BLaER1 (cell line): ENCODE results near the gene OSCP1.

Source experiments
- H3K27ac ChIP-seq: shearing (Covaris generic); formaldehyde crosslinking; 2 replicates; pipeline ENCODE4 v1.8.1; 2022
- H3K27me3 ChIP-seq: shearing (Covaris generic); formaldehyde crosslinking; 2 replicates; pipeline ENCODE4 v1.8.1; 2022
- H3K36me3 ChIP-seq: shearing (Covaris generic); formaldehyde crosslinking; 2 replicates; pipeline ENCODE4 v1.8.1; 2022
- H3K4me1 ChIP-seq: shearing (Covaris generic); formaldehyde crosslinking; 2 replicates; pipeline ENCODE4 v1.8.1; 2022
- H3K4me2 ChIP-seq: shearing (Covaris generic); formaldehyde crosslinking; 2 replicates; pipeline ENCODE4 v1.8.1; 2022
- H3K4me3 ChIP-seq: shearing (Covaris generic); formaldehyde crosslinking; 2 replicates; pipeline ENCODE4 v1.8.1; 2022
- H3K9ac ChIP-seq: shearing (Covaris generic); formaldehyde crosslinking; 2 replicates; pipeline ENCODE4 v1.8.1; 2022
- H3K9me3 ChIP-seq: shearing (Covaris generic); formaldehyde crosslinking; 2 replicates; pipeline ENCODE4 v1.8.1; 2022
- H4K20me1 ChIP-seq: shearing (Covaris generic); formaldehyde crosslinking; 2 replicates; pipeline ENCODE4 v1.8.1; 2022
- Cebpa-rat ChIP-seq: shearing (Covaris generic); IDR thresholded peaks from 2 replicates; pipeline ENCODE4 v1.8.1; 2022

OSCP1 gene

GRCh38 chr1:36397378-36398230 is 52.6 kb downstream of the OSCP1 start, which contains the start of gene LSM10:
Gene LSM10 (minus strand): TSS chr1:36397908. CDS start chr1:36394129, 3,779 bp downstream.
- H3K36me3 ChIP-seq, result peaks cover 18% of the 10 kb centered on the region
- peak within 1 kb of the TSS; percentile 76 for H3K4me3 ChIP-seq
- peak within 1 kb of the TSS; percentile 83 for H3K9ac ChIP-seq
- peaks cover 23% of the 10 kb centered on the region for H3K4me1 ChIP-seq
- H3K27me3 ChIP-seq, result no peaks in the 10 kb centered on the region
- peaks cover 9% of the 10 kb centered on the region for H3K9me3 ChIP-seq
- peak within 1 kb of the TSS; percentile 67 for H3K27ac ChIP-seq
- H3K4me2 ChIP-seq, result peak within 1 kb of the TSS; percentile 95
- TF ChIP-seq Cebpa-rat, result no peak
- H4K20me1 ChIP-seq, result no peaks in the 10 kb centered on the region

GRCh38 chr1:36397083-36397377 is 53.2 kb downstream of the OSCP1 start:
- peak overlapping the region; percentile 95 for H3K4me2 ChIP-seq
- no peaks in the 10 kb centered on the region for H3K27me3 ChIP-seq
- H3K4me1 ChIP-seq, result peaks cover 23% of the 10 kb centered on the region
- H3K4me3 ChIP-seq, result peak overlapping the region; percentile 76
- no peaks in the 10 kb centered on the region for H4K20me1 ChIP-seq
- H3K9me3 ChIP-seq, result peaks cover 9% of the 10 kb centered on the region
- peak overlapping the region; percentile 83 for H3K9ac ChIP-seq
- no peak for TF ChIP-seq Cebpa-rat
- peaks cover 24% of the 10 kb centered on the region for H3K36me3 ChIP-seq
- peak overlapping the region; percentile 67 for H3K27ac ChIP-seq

- peaks cover 4% of the 10 kb centered on the region for H3K9me3 ChIP-seq
- TF ChIP-seq Cebpa-rat, result no peak
- no peaks in the 10 kb centered on the region for H3K27me3 ChIP-seq
- H3K36me3 ChIP-seq, result peaks cover 30% of the 10 kb centered on the region
- no peak overlapping the region for H3K4me3 ChIP-seq
- H4K20me1 ChIP-seq, result no peaks in the 10 kb centered on the region
- H3K4me1 ChIP-seq, result peaks cover 25% of the 10 kb centered on the region
- no peak overlapping the region for H3K9ac ChIP-seq
- H3K27ac ChIP-seq, result no peak overlapping the region
- peak overlapping the region; percentile 95 for H3K4me2 ChIP-seq
Observed at GRCh38 chr1:36396359-36396758, 53.9 kb downstream of the OSCP1 start.

- H3K4me1 ChIP-seq, result peaks cover 39% of the 10 kb centered on the region
- H3K9me3 ChIP-seq, result no peaks in the 10 kb centered on the region
- no peak overlapping the region for H3K4me3 ChIP-seq
- no peak overlapping the region for H3K27ac ChIP-seq
- peaks cover 45% of the 10 kb centered on the region for H3K36me3 ChIP-seq
- TF ChIP-seq Cebpa-rat, result no peak
- H4K20me1 ChIP-seq, result no peaks in the 10 kb centered on the region
- H3K9ac ChIP-seq, result no peak overlapping the region
- H3K27me3 ChIP-seq, result no peaks in the 10 kb centered on the region
- no peak overlapping the region for H3K4me2 ChIP-seq
Observed at GRCh38 chr1:36393686-36394085, 56.6 kb downstream of the OSCP1 start.

GRCh38 chr1:36392836-36393235 is 57.4 kb downstream of the OSCP1 start:
- Histone ChIP-seq H3K36me3 (peaks cover 48% of the 10 kb centered on the region), H3K27ac (no peak overlapping the region), H3K4me3 (no peak overlapping the region), H4K20me1 (no peaks in the 10 kb centered on the region), H3K9me3 (no peaks in the 10 kb centered on the region), H3K9ac (no peak overlapping the region), H3K27me3 (no peaks in the 10 kb centered on the region), H3K4me2 (no peak overlapping the region), H3K4me1 (peaks cover 36% of the 10 kb centered on the region)
- no peak for TF ChIP-seq Cebpa-rat

- TF ChIP-seq Cebpa-rat, result no peak
- H3K9ac ChIP-seq, result no peak overlapping the region
Observed at GRCh38 chr1:36391271-36391670, 59.0 kb downstream of the OSCP1 start.

GRCh38 chr1:36390411-36390810 is 59.8 kb downstream of the OSCP1 start:
- Histone ChIP-seq H3K27me3 (no peaks in the 10 kb centered on the region), H3K4me2 (peak overlapping the region; percentile 45), H3K4me3 (no peak overlapping the region), H3K9me3 (no peaks in the 10 kb centered on the region), H3K36me3 (peaks cover 50% of the 10 kb centered on the region), H4K20me1 (no peaks in the 10 kb centered on the region), H3K9ac (no peak overlapping the region), H3K27ac (no peak overlapping the region), H3K4me1 (peaks cover 36% of the 10 kb centered on the region)
- TF ChIP-seq Cebpa-rat, result no peak

More at GRCh38 chr1:36391271-36391670, 59.0 kb downstream of the OSCP1 start:
- Histone ChIP-seq H4K20me1 (no peaks in the 10 kb centered on the region), H3K9me3 (no peaks in the 10 kb centered on the region), H3K4me3 (no peak overlapping the region), H3K36me3 (peaks cover 50% of the 10 kb centered on the region), H3K4me2 (peak overlapping the region; percentile 45; the same call in 1 of the 2 replicates), H3K27ac (peak overlapping the region; percentile 39; the same call in 1 of the 2 replicates), H3K27me3 (no peaks in the 10 kb centered on the region), H3K4me1 (peaks cover 42% of the 10 kb centered on the region)

GRCh38 chr1:36389999-36390398 is 60.3 kb downstream of the OSCP1 start:
- Histone ChIP-seq H3K4me1 (peaks cover 37% of the 10 kb centered on the region), H3K4me2 (peak overlapping the region; percentile 45)
- TF ChIP-seq Cebpa-rat, result no peak

GRCh38 chr1:36389261-36389660 is 61.0 kb downstream of the OSCP1 start:
- H3K9me3 ChIP-seq, result no peaks in the 10 kb centered on the region
- H3K4me1 ChIP-seq, result peaks cover 44% of the 10 kb centered on the region
- no peak overlapping the region for H3K4me3 ChIP-seq
- no peak for TF ChIP-seq Cebpa-rat
- H3K4me2 ChIP-seq, result no peak overlapping the region
- H3K27ac ChIP-seq, result no peak overlapping the region
- peaks cover 11% of the 10 kb centered on the region for H4K20me1 ChIP-seq
- H3K9ac ChIP-seq, result no peak overlapping the region
- H3K27me3 ChIP-seq, result no peaks in the 10 kb centered on the region
- peaks cover 49% of the 10 kb centered on the region for H3K36me3 ChIP-seq

More at GRCh38 chr1:36389999-36390398, 60.3 kb downstream of the OSCP1 start:
- Histone ChIP-seq H3K9ac (no peak overlapping the region), H3K9me3 (no peaks in the 10 kb centered on the region), H3K4me3 (no peak overlapping the region), H3K27ac (no peak overlapping the region), H3K36me3 (peaks cover 50% of the 10 kb centered on the region), H4K20me1 (peaks cover 3% of the 10 kb centered on the region), H3K27me3 (no peaks in the 10 kb centered on the region)

- Histone ChIP-seq H3K9me3 (no peaks in the 10 kb centered on the region), H3K4me3 (no peak overlapping the region), H3K4me1 (peaks cover 61% of the 10 kb centered on the region), H4K20me1 (peaks cover 29% of the 10 kb centered on the region), H3K36me3 (peaks cover 30% of the 10 kb centered on the region), H3K9ac (peak overlapping the region; percentile 72), H3K27ac (peak overlapping the region; percentile 76), H3K27me3 (no peaks in the 10 kb centered on the region), H3K4me2 (peak overlapping the region; percentile 91)
- TF ChIP-seq Cebpa-rat, result no peak
Observed at GRCh38 chr1:36387141-36387949, 62.9 kb downstream of the OSCP1 start.
